Measurements from ENCODE around the gene SORL1-AS1.

DNA sequence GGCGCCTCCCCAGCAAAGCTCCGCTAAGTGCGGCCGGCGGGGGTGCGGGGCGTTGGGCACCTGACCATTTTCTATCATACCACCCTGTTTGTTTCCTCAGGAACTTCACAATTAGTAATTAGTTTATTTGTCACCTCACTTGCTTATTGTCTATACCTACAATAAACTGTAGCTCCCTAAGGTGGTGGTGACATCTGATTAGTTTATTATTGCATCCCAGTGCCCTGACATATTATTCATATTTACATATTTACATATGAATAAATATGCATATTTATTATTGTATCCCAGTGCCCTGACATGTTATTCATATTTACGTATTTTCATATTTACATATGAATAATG, 25.4 kb downstream of the SORL1-AS1 start:
- no peak for TF ChIP-seq TEAD4 (CRISPR knock-in tag; IDR thresholded peaks at IDR 0.05)
- TF ChIP-seq, protein P1, sequence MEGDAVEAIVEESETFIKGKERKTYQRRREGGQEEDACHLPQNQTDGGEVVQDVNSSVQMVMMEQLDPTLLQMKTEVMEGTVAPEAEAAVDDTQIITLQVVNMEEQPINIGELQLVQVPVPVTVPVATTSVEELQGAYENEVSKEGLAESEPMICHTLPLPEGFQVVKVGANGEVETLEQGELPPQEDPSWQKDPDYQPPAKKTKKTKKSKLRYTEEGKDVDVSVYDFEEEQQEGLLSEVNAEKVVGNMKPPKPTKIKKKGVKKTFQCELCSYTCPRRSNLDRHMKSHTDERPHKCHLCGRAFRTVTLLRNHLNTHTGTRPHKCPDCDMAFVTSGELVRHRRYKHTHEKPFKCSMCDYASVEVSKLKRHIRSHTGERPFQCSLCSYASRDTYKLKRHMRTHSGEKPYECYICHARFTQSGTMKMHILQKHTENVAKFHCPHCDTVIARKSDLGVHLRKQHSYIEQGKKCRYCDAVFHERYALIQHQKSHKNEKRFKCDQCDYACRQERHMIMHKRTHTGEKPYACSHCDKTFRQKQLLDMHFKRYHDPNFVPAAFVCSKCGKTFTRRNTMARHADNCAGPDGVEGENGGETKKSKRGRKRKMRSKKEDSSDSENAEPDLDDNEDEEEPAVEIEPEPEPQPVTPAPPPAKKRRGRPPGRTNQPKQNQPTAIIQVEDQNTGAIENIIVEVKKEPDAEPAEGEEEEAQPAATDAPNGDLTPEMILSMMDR (IDR thresholded peaks at IDR 0.05) = no peak
- TF ChIP-seq, protein P2, sequence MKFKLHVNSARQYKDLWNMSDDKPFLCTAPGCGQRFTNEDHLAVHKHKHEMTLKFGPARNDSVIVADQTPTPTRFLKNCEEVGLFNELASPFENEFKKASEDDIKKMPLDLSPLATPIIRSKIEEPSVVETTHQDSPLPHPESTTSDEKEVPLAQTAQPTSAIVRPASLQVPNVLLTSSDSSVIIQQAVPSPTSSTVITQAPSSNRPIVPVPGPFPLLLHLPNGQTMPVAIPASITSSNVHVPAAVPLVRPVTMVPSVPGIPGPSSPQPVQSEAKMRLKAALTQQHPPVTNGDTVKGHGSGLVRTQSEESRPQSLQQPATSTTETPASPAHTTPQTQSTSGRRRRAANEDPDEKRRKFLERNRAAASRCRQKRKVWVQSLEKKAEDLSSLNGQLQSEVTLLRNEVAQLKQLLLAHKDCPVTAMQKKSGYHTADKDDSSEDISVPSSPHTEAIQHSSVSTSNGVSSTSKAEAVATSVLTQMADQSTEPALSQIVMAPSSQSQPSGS (CRISPR knock-in tag; IDR thresholded peaks at IDR 0.05; ENCODE audit: borderline replicate concordance, low read depth) = no peak
- TF ChIP-seq, protein P3, sequence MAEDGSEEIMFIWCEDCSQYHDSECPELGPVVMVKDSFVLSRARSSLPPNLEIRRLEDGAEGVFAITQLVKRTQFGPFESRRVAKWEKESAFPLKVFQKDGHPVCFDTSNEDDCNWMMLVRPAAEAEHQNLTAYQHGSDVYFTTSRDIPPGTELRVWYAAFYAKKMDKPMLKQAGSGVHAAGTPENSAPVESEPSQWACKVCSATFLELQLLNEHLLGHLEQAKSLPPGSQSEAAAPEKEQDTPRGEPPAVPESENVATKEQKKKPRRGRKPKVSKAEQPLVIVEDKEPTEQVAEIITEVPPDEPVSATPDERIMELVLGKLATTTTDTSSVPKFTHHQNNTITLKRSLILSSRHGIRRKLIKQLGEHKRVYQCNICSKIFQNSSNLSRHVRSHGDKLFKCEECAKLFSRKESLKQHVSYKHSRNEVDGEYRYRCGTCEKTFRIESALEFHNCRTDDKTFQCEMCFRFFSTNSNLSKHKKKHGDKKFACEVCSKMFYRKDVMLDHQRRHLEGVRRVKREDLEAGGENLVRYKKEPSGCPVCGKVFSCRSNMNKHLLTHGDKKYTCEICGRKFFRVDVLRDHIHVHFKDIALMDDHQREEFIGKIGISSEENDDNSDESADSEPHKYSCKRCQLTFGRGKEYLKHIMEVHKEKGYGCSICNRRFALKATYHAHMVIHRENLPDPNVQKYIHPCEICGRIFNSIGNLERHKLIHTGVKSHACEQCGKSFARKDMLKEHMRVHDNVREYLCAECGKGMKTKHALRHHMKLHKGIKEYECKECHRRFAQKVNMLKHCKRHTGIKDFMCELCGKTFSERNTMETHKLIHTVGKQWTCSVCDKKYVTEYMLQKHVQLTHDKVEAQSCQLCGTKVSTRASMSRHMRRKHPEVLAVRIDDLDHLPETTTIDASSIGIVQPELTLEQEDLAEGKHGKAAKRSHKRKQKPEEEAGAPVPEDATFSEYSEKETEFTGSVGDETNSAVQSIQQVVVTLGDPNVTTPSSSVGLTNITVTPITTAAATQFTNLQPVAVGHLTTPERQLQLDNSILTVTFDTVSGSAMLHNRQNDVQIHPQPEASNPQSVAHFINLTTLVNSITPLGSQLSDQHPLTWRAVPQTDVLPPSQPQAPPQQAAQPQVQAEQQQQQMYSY (CRISPR knock-in tag; IDR thresholded peaks at IDR 0.05) = no peak

Data from WTC11 (cell line).